ENCODE data around the gene RPL32.
"Not testable (repeated sequence)": the region's sequence is repeated elsewhere in the genome, so short reads cannot be mapped to it uniquely, and the experiment has no call there.

RPL32 gene

GRCh38 chr3:12841149-12841969 is at the start of gene RPL32:
Gene RPL32, minus strand, starts transcription at chr3:12841565. Its CDS starts 1,328 bp downstream, at chr3:12840237.
- peak; percentile 92 for DNase-seq

DNA sequence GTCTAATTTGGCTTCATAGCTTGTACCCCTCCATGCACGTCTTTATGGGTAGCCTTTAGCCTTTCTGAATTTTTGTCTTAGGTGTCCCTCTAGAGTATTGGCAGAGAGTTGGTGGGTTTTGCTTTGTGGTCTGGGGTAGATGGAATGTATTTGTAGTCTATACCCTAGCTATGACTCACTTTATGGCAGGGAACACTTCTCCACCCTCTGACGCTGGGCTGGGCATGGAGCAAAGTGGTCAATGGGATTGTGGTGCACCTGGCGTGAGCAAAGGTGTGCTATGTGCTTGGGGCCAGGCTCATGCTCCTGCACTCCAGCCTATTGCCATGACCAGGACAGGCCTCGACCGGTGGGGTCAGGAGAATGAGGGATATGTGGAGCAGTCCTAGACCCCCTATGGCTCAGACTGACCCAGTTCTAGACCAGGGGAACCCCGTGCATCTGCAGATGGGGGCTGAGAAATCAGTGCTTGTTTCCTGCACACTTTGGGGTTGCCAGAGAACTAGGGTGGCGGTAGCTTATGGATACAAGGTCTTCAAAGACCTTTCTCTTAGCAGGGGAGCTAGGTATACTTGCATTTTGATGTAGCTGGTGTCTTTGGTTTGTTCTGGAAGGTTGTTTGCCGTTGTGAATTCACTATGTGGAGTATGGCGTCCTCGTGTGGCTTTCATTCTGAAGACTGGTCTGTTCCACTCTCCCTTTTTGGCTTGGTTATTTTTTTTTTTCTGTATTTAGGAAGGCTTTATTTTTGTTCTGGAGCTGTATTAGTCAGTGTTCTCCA is 49.4 kb upstream of the RPL32 start:
- no peak for DNase-seq

GRCh38 chr3:12886736-12887135 is 45.4 kb upstream of the RPL32 start:
- DNase-seq = no peak

DNA sequence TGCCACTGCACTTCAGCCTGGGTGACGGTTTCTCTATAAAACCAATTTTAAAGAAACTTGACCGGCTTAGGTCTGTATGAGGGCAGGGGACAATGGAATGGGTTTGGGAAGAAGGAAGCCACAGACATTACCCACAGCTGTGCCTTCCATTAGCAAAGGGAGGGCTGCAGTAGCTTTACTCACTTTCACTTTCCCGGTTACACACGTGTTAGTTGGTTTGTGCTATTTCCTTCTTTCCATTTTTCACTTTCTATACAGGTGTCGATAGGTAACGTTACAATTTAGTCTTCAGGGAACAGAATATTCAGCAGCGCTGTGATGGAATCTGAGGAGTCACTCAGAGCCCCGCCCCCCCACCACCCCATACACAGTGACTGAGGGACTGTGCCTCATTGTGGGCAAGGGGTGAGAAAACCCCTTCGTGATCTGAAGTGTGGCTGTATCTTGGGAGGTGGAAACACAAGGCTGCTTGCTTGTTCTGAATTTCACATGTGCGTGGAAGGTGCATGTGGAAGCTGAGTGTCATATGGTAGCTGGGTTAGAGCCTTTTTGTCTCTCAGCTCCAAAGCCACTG is 44.8 kb upstream of the RPL32 start:
- DNase-seq = peak; percentile 16

DNA sequence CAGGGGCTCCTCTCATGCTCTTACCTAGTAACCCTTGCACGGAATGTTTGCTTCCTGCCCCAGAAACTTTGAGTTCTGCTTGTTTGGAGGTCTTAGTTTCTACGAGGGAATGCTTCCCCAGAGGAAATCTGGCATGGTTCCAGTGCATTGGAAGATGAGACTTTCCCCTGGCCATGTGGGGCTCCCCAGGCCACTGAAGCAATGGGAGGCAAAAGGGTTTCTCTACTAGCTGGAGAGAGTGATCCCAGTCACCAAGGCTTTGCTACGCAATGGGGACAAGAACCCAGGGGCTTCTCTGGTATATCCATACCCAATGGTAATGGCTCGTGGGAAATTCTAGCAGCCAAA is 44.2 kb upstream of the RPL32 start:
- no peak for DNase-seq

- DNase-seq = no peak
These were observed 43.6 kb upstream of the RPL32 start for GRCh38 chr3:12884790-12885582.

- DNase-seq = no peak
These were observed 42.9 kb upstream of the RPL32 start for GRCh38 chr3:12884186-12884680.

DNA sequence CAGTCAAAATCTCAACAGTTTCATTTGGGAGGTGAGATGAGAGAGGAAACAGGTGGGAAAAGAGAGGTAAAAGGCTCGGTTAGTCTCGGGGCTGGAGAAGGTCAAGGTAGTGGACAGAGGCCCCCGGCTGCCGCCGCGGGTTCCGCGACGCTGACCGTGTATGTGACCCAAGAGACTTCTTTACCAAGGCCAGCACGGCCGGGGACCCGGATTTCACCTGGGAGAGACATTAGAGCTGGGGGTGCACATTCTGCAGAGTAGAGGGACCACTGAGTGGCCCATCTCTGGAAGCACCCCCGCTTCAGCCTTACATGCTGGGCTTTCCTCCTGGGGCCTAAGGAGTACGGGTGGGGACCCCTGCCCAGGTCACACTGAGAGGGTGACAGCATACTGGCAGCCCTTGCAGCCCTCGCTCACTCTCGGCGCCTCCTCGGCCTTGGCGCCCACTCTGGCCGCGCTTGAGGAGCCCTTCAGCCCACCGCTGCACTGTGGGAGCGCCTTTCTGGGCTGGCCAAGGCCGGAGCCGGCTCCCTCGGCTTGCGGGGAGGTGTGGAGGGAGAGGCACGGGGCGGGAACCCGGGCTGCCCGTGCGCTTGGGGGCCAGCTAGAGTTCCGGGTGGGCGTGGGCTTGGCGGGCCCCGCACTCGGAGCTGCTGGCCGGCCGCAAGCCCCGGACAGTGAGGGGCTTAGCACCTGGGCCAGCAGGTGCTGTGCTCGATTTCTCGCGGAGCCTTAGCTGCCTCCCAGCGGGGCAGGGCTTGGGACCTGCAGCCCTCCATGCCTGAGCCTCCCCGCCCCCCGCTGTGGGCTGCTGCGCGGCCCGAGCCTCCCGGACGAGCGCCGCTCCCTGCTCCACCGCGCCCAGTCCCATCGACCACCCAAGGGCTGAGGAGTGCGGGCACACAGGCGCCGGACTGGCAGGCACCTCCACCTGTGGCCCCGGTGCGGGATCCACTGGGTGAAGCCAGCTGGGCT is 41.3 kb upstream of the RPL32 start:
- no peak for DNase-seq

- not testable (repeated sequence) for DNase-seq
These were observed 40.5 kb upstream of the RPL32 start for GRCh38 chr3:12881858-12882257.

- no peak for DNase-seq
These were observed 37.9 kb upstream of the RPL32 start for GRCh38 chr3:12879191-12879815.

DNA sequence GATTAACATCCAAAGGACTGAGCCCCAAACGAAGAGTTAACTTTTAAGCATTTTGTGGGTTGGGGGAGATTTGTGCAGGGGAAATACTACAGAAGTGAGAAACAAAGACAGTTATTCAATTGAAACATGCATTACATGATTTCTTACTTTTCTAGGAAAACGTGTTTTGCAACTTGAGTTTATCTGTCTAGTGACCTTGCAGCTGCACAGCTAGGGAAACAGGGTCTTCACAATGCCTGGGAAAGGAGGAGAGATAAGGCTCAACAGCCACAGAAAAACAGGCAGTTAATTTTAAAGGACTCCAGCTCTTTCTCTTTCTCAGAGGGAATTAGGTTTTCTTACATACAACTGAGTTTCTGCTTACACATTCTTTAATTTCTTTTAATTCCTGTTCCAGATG is 37.4 kb upstream of the RPL32 start:
- not testable (repeated sequence) for DNase-seq

- DNase-seq = no peak
These were observed 36.8 kb upstream of the RPL32 start for GRCh38 chr3:12878141-12878574.

DNA sequence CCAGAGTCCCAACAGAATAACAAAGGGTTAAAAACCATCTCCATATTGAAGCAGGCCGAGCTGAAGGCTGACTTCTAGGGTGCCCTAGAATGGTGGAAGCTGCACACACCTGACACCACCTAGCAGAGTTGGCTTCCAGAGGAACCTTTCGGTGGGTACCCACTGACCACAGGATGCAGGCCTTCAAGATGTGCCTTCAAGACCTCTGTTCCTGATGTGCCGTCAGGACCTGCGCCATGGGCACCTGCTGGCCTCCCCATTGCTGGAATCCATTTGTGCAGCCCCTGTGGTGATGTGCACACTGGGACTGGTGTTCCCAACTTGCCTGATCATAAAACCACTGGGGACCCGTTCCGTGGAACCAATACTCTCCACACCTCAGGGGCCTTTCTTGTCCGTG is 35.7 kb upstream of the RPL32 start:
- no peak for DNase-seq

DNA sequence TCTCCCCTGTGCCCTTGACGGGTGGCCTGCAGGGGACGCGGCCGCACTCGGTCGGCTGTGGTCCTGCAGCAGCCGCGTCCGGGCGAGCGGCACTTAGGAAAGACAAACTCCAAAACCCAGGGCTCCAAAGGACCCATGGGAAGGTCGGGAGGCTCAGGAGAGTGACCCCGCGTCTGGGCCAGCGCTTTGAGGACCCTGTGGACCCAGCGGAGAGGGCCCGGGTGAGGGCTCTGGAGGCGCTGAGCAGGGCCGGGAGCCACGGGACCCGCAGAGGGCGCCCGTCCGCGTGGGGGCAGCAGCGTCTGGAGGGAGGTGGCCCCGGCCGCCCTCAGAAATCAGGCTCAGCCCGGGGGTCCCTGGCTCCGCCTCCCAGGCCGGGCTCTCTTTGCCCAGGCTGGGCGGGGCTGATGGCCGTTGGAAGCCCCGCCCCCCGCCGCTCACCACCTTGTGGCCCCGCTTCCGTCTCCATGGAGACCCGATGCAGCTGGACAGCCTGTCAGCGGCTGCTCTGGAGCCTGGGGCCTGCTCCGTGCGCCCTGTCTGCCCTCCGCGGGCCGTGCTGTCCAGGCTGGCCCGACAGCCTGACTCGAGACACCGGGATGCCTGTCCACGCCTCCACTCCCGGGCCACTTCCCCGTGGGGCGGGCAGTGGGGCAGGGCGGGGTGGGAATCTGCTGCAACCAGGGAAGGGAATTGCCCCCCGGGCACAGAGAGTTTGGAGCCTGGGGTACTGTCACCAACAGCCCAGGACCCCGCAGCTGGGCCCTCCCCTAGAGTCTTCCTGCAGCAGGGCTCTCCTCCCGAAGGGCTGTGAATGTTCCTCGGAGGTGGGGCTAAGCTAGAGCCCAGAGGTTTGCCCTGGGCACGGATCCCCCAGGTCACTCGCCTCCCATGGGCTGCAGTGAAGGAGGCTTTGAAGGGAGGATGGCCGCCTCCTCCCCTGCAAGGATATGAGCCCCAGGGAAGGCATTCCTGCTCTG is 34.8 kb upstream of the RPL32 start:
- DNase-seq = no peak

- DNase-seq = no peak
These were observed 30.1 kb upstream of the RPL32 start for GRCh38 chr3:12871404-12871983.

DNA sequence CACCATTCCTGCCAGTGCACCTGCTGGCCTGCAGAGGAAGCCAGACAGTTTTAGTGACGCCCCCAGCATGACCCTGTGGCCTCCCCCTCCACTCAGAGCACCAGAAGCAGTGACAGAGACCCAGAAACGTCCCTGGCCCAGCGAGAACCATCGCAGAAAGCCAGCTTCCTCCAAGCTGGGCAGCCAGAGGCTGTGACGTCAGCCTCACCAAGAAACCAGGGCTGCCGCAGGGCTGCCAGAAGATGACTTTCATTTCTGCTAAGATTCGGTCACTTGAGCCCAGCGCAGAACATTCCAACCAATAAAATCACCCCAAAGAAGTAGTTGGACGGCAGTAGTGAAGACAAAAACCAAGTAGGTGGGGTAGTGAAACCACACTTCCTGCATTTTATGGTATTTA is 29.6 kb upstream of the RPL32 start:
- peak; percentile 57 for DNase-seq

- peak; percentile 17 for DNase-seq
These were observed 27.8 kb upstream of the RPL32 start for GRCh38 chr3:12869035-12869621.

DNA sequence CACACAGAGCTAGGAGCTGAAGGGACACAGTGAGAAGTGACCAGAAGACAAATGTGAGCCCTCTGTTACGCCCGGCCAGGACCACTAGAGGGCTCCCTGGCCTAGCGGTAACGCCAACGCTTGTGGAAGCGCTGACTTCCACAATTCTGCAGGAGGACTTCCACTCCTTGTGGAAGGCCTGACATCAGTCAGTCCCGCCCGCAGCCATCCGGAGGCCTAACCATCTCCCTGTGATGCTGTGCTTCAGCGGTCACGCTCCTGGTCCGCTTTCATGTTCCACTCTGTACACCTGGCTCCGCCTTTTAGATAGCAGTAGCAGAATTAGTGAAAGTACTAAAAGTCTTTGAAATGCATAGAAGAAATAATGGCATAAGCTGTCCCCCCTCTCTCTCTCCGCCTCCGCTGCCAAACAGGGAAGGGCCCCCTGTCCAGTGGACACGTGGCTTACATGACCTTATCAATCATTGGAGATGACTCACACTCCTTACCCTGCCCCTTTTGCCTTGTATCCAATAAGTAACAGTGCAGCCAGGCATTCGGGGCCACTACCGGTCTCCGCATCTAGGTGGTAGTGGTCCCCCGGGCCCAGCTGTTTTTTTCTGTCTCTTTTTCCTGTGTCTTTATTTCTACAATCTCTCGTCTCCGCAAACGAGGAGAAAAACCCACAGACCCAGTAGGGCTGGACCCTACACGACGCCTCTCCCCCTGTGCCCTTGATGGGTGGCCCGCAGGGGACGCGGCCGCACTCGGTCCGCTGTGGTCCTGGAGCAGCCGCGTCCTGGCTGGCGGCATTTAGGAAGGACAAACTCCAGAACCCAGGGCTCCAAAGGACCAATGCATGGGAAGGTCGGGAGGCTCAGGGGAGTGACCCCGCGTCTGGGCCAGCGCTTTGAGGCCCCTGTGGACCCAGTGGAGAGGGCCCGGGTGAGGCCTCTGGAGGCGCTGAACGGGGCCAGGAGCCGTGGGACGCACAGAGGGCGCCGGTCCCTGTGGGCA is 27.0 kb upstream of the RPL32 start:
- peak; percentile 67 for DNase-seq

All from CD4-positive, alpha-beta T cell treated with Interleukin-10 for 1 hour (primary cell).